ENCODE results near the gene NUDT16L1. TPM values are rescaled to one million over a fixed set of nuclear protein-coding genes. Genes with fewer than 3 reads are reported as not detected.

NUDT16L1 gene
- total RNA-seq, 1 donor = 28.5 TPM

DNA sequence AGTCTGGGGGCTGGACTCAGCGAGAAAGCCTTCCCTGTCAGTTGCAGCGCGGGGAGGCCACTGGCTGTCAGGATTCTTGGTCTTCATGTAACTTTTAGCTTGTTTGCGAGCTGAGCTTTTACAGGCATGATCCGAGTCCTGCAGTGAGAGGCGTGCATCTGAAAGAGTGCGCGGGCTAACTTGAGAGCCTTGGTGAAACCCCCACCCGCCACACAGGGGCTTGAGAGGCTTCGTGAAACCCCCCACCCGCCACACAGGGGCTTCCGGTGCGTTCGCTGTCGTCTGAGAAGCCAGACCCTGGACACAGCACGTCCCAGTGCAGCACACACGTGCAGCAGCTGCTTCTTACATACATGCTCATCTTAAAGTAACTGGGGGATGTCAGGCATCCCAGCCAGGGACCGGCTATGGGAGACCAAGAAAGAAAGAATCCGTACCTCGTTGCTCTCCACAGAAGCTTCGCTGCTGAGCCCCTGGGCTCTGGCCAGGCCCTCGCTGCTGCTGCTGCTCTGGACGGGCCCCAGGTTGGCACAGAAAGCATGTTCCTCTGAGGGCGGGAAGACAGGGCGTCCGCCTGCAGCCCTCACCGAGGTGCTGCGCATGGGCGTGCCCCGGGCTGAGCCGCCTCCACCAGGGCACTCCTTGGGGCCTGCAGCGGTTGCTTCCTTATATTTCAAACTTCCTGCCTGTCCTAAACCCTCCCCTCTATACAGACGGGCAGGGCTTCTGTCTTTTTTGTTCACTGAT lies 7.8 kb downstream of the NUDT16L1 start:
- no peak for TF ChIP-seq CTCF (IDR thresholded peaks at IDR 0.05; ENCODE audit: insufficient read depth, low read depth, low read length)
- no peak for DNase-seq (ENCODE audit: low read depth)
- no peak overlapping the region for H3K4me3 ChIP-seq (ENCODE audit: low read depth, low read length)

GRCh38 chr16:4701791-4702465 lies 8.6 kb downstream of the NUDT16L1 start:
- TF ChIP-seq CTCF (IDR thresholded peaks at IDR 0.05; ENCODE audit: insufficient read depth, low read depth, low read length) = no peak
- no peak for DNase-seq (ENCODE audit: low read depth)
- no peak overlapping the region for H3K4me3 ChIP-seq (ENCODE audit: low read depth, low read length)

GRCh38 chr16:4702466-4702808 lies 9.1 kb downstream of the NUDT16L1 start:
- no peak for DNase-seq (ENCODE audit: low read depth)
- H3K4me3 ChIP-seq (ENCODE audit: low read depth, low read length) = no peak overlapping the region
- no peak for TF ChIP-seq CTCF (IDR thresholded peaks at IDR 0.05; ENCODE audit: insufficient read depth, low read depth, low read length)

- TF ChIP-seq CTCF (IDR thresholded peaks at IDR 0.05; ENCODE audit: insufficient read depth, low read depth, low read length) = no peak
- no peak overlapping the region for H3K4me3 ChIP-seq (ENCODE audit: low read depth, low read length)
- DNase-seq (ENCODE audit: low read depth) = no peak
These were observed 10.5 kb downstream of the NUDT16L1 start for GRCh38 chr16:4703906-4704305.

GRCh38 chr16:4704491-4704890 lies 11.1 kb downstream of the NUDT16L1 start:
- H3K4me3 ChIP-seq (ENCODE audit: low read depth, low read length) = no peak overlapping the region
- TF ChIP-seq CTCF (IDR thresholded peaks at IDR 0.05; ENCODE audit: insufficient read depth, low read depth, low read length) = no peak
- DNase-seq (ENCODE audit: low read depth) = no peak

DNA sequence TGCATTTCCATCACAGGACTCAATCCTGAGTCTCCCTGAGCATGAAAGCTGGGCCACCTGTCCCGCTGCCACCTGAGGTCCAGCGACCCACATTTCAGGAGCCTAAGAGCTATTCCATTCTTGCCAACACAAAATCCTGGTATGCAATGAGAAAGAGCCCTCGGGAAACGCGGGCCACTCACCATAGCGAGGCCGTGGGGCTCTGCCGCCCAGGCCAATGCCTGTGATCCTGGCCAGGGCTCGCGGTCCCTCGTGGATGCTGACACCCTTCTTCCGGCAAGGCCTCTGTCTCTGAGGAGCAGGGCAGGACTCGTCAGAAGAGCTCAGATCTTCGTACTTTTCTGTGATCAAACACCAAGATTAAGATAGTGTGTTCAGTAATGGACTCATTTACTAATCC lies 11.6 kb downstream of the NUDT16L1 start:
- H3K4me3 ChIP-seq (ENCODE audit: low read depth, low read length) = no peak overlapping the region
- TF ChIP-seq CTCF (IDR thresholded peaks at IDR 0.05; ENCODE audit: insufficient read depth, low read depth, low read length) = no peak
- DNase-seq (ENCODE audit: low read depth) = no peak

Measured in fibroblast of villous mesenchyme (primary cell).